ENCODE data around the gene SECTM1.
"Not testable (repeated sequence)": the region's sequence is repeated elsewhere in the genome, so short reads cannot be mapped to it uniquely, and the experiment has no call there.

The SECTM1 gene

GRCh38 chr17:82349287-82349701 is 15.7 kb upstream of the SECTM1 start:
- DNase-seq (ENCODE audit: extremely low read depth, low read depth) = peak; percentile 81
- TF ChIP-seq CTCF (IDR thresholded peaks at IDR 0.05; ENCODE audit: low read depth, low read length, missing control alignments) = no peak
- H3K4me3 ChIP-seq (replicated peaks; ENCODE audit: low read depth, low read length) = peak overlapping the region; percentile 30

- no peak for DNase-seq (ENCODE audit: extremely low read depth, low read depth)
- no peak for TF ChIP-seq CTCF (IDR thresholded peaks at IDR 0.05; ENCODE audit: low read depth, low read length, missing control alignments)
- H3K4me3 ChIP-seq (replicated peaks; ENCODE audit: low read depth, low read length) = peak overlapping the region; percentile 30; the same call in 1 of the 2 replicates
Observed at GRCh38 chr17:82348866-82349265, 15.3 kb upstream of the SECTM1 start.

DNA sequence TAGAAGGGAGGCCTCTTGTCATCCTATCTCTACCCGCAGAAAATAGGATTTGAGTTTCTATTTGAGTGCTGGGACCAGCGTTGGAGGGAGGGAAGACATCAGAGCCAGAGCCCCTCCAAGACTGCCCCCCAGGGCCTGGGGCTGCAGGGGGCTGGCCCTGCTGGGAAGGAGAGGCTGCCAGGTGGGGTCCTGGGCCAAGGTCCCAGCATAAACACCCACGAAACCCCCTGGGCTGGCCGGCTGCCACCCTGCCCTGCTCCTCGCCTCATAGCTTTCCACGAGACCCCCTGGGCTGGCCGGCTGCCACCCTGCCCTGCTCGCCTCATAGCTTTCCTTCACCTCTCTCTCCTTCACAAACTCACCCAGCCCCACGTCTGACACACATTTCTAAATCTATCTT is 14.9 kb upstream of the SECTM1 start:
- H3K4me3 ChIP-seq (replicated peaks; ENCODE audit: low read depth, low read length) = no peak overlapping the region
- TF ChIP-seq CTCF (IDR thresholded peaks at IDR 0.05; ENCODE audit: low read depth, low read length, missing control alignments) = no peak
- DNase-seq (ENCODE audit: extremely low read depth, low read depth) = no peak

DNA sequence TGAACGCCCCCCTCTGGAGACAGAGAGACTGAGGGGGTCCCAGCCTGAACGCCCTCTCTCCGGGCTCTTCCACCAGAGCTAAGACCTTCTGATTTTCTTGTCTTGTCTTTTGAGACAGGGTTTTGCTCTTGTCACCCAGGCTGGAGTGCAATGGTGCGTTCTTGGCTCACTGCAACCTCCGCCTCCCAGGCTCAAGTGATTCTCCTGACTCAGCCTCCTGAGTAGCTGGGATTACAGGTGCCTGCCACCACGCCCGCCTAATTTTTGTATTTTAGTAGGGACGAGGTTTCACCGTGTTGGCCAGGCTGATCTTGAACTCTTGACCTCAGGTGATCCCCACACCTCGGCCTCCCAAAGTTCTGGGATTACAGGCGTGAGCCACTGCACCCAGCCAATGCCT is 14.4 kb upstream of the SECTM1 start:
- not testable (repeated sequence) for DNase-seq (ENCODE audit: extremely low read depth, low read depth); H3K4me3 ChIP-seq (replicated peaks; ENCODE audit: low read depth, low read length)

GRCh38 chr17:82346342-82347300 is 13.1 kb upstream of the SECTM1 start:
- no peak overlapping the region for H3K4me3 ChIP-seq (replicated peaks; ENCODE audit: low read depth, low read length)
- no peak for DNase-seq (ENCODE audit: extremely low read depth, low read depth)
- no peak for TF ChIP-seq CTCF (IDR thresholded peaks at IDR 0.05; ENCODE audit: low read depth, low read length, missing control alignments)

DNA sequence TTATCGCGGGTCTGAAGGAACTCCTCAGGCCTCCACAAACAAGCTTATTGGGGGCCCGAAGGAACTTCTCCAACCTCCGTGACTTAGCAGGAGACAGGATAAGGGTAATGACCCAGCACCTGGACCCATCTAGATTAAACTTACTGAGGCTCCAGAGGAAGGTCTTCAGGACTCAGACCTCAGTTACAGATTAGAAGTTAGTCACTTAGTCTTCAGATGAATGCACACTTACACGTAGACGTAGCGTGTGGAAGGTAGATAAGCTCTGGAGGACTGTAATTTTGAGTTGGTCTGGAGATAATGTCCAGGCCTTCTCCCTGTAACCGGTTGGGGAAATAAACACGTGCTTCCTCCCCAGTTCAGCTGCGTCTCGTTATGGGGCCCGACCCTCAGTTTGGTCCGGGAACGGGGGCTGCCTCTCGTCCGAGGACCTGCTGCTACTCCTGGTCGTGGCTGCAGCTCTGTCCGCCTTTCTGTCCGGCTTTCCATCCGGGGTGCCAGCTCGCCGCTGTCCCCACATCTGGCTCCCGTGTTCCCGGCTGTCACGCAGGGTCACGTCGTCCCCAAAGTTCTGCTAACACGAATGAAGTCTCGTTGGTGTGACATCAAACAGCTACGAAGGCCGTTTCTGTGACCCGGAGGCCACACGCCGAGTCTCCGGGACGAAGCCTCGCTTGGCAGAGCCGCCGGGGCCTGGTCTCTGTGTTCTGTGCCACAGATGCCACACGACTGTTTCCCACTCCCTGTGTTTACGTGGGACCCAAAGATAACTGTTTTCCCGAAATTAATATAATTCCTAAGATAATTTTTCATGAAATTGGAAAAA is 11.8 kb upstream of the SECTM1 start:
- no peak overlapping the region for H3K4me3 ChIP-seq (replicated peaks; ENCODE audit: low read depth, low read length)
- TF ChIP-seq CTCF (IDR thresholded peaks at IDR 0.05; ENCODE audit: low read depth, low read length, missing control alignments) = no peak

More for the DNA sequence above, 11.8 kb upstream of the SECTM1 start:
- DNase-seq (ENCODE audit: extremely low read depth, low read depth) = no peak

All from HFF-Myc (cell line).